MM.1S (cell line): ENCODE measurements around the gene EVI5L.

Source experiments
- EZH2 ChIP-seq: fragments of 300-600 bp; sonication (generic); optimal IDR thresholded peaks from 2 replicates; pipeline ENCODE3; 2017; ENCODE audit warnings: low read depth, mild to moderate bottlenecking, antibody characterized with exemption, low read length, mixed read lengths
- EZH2phosphoT487 ChIP-seq: fragments of 300-600 bp; sonication (generic); IDR thresholded peaks from 2 replicates; pipeline ENCODE4 v1.6.1; 2018; ENCODE audit warnings: antibody characterized with exemption, low read length
- TF ChIP-seq, protein P1 (sequence below): fragments of 300-600 bp; sonication (generic); IDR thresholded peaks from 2 replicates; pipeline ENCODE4 v1.5.1; 2016; ENCODE audit warnings: antibody characterized with exemption, low read length, mixed read lengths

- TF ChIP-seq, protein P1, sequence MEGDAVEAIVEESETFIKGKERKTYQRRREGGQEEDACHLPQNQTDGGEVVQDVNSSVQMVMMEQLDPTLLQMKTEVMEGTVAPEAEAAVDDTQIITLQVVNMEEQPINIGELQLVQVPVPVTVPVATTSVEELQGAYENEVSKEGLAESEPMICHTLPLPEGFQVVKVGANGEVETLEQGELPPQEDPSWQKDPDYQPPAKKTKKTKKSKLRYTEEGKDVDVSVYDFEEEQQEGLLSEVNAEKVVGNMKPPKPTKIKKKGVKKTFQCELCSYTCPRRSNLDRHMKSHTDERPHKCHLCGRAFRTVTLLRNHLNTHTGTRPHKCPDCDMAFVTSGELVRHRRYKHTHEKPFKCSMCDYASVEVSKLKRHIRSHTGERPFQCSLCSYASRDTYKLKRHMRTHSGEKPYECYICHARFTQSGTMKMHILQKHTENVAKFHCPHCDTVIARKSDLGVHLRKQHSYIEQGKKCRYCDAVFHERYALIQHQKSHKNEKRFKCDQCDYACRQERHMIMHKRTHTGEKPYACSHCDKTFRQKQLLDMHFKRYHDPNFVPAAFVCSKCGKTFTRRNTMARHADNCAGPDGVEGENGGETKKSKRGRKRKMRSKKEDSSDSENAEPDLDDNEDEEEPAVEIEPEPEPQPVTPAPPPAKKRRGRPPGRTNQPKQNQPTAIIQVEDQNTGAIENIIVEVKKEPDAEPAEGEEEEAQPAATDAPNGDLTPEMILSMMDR: no peak
- TF ChIP-seq EZH2 (no peak), EZH2phosphoT487 (no peak)
These were observed 18.9 kb downstream of the EVI5L start for GRCh38 chr19:7848779-7849457.
